IMR-90 (cell line): ENCODE results near the gene UNC5B. TPM values are rescaled to one million over a fixed set of nuclear protein-coding genes. Genes with fewer than 3 reads are reported as not detected.

ENCODE experiments used
- ATAC-seq: fragments of 200-7000 bp; cut with Tn5 transposase; 2 replicates; pipeline ENCODE4 v1.9.1; 2020; ENCODE audit warnings: low read depth, mild to moderate bottlenecking, moderate library complexity
- BruUV-seq: library from RNA; stranded (reverse); fragments of 400-500 nt; replicated peaks from 2 replicates; lab custom pipeline; 2021; lab: Mats Ljungman, UMichigan
- CTCF ChIA-PET: fragments of 300-600 bp; formaldehyde crosslinking; extraction: SDS; loops from one replicate; lab custom pipeline; 2021; ENCODE audit warnings: antibody characterized with exemption; lab: Yijun Ruan, JAX
- POLR2A ChIA-PET: fragments of 300-600 bp; sonication (Branson Sonifier 250); formaldehyde crosslinking; loops from one replicate; lab custom pipeline; 2022; ENCODE audit warnings: antibody characterized with exemption; ENCODE audit not compliant: unreplicated experiment; lab: Charles Lee
- DNase-seq: peaks from one replicate; pipeline ENCODE4 v3.0.0; 2013
- H2AFZ ChIP-seq: replicated peaks from 2 replicates; pipeline ENCODE3; 2013; ENCODE audit warnings: low read length, mild to moderate bottlenecking; ENCODE audit not compliant: poor library complexity
- H2AK5ac ChIP-seq: 2 replicates; pipeline ENCODE4 v1.6.1; 2013; ENCODE audit warnings: low read depth, low read length, inconsistent platforms
- H2AK9ac ChIP-seq: replicated peaks from 2 replicates; pipeline ENCODE3; 2013; ENCODE audit warnings: mild to moderate bottlenecking, low read depth, low read length, moderate library complexity; ENCODE audit not compliant: poor library complexity
- H2BK120ac ChIP-seq: 2 replicates; pipeline ENCODE4 v1.6.1; 2013; ENCODE audit warnings: low read depth, low read length, inconsistent platforms
- H2BK15ac ChIP-seq: 3 replicates; pipeline ENCODE4 v1.6.1; 2013; ENCODE audit warnings: low read depth, low read length, inconsistent platforms
- H2BK20ac ChIP-seq: 2 replicates; pipeline ENCODE4 v1.6.1; 2013; ENCODE audit warnings: low read depth, mild to moderate bottlenecking, inconsistent platforms, low read length, moderate library complexity
- H2BK5ac ChIP-seq: 2 replicates; pipeline ENCODE4 v1.6.1; 2013; ENCODE audit warnings: mild to moderate bottlenecking, low read depth, low read length, inconsistent platforms; ENCODE audit not compliant: poor library complexity, severe bottlenecking
- H3K14ac ChIP-seq: replicated peaks from 2 replicates; pipeline ENCODE4 v1.6.1; 2013; ENCODE audit warnings: low read depth, low read length, inconsistent platforms
- H3K18ac ChIP-seq: 2 replicates; pipeline ENCODE4 v1.6.1; 2013; ENCODE audit warnings: low read depth, low read length, control low read depth
- H3K23ac ChIP-seq: 2 replicates; pipeline ENCODE4 v1.6.1; 2013; ENCODE audit warnings: low read depth, low read length, inconsistent platforms
- H3K27ac ChIP-seq: 2 replicates; pipeline ENCODE4 v1.5.1; 2013; ENCODE audit warnings: mild to moderate bottlenecking, control low read depth, low read length; ENCODE audit not compliant: insufficient read depth
- H3K27me3 ChIP-seq: 2 replicates; pipeline ENCODE4 v1.6.1; 2013; ENCODE audit warnings: low read length; ENCODE audit not compliant: control insufficient read depth, insufficient read depth
- H3K36me3 ChIP-seq: 2 replicates; pipeline ENCODE4 v1.6.1; 2013; ENCODE audit warnings: low read length, mixed read lengths; ENCODE audit not compliant: control insufficient read depth, insufficient read depth
- H3K4ac ChIP-seq: 2 replicates; pipeline ENCODE4 v1.6.1; 2013; ENCODE audit warnings: low read depth, low read length, inconsistent platforms
- H3K4me1 ChIP-seq: 2 replicates; pipeline ENCODE4 v1.6.1; 2013; ENCODE audit warnings: low read length, mixed read lengths; ENCODE audit not compliant: control insufficient read depth, insufficient read depth
- H3K4me2 ChIP-seq: 2 replicates; pipeline ENCODE4 v1.6.1; 2013; ENCODE audit warnings: low read depth, mild to moderate bottlenecking, control low read depth, low read length, moderate library complexity
- H3K4me3 ChIP-seq: 2 replicates; pipeline ENCODE4 v1.5.1; 2013; ENCODE audit warnings: low read depth, mild to moderate bottlenecking, control low read depth, low read length, moderate library complexity; ENCODE audit not compliant: insufficient read depth
- H3K56ac ChIP-seq: 2 replicates; pipeline ENCODE4 v1.6.1; 2013; ENCODE audit warnings: low read length, inconsistent platforms; ENCODE audit not compliant: insufficient read depth; ENCODE audit errors: extremely low read depth
- H3K79me1 ChIP-seq, 2 experiments: 2 replicates each; pipeline ENCODE4 v1.6.1; 2013; ENCODE audit warnings: low read length in 2 of 2, inconsistent platforms in 1 of 2, low read depth in 1 of 2
- H3K9ac ChIP-seq: 2 replicates; pipeline ENCODE4 v1.6.1; 2013; ENCODE audit warnings: low read depth, low read length, control low read depth
- H3K9me1 ChIP-seq: 2 replicates; pipeline ENCODE4 v1.6.1; 2013; ENCODE audit warnings: low read length, inconsistent platforms; ENCODE audit not compliant: insufficient read depth
- H3K9me3 ChIP-seq: 2 replicates; pipeline ENCODE4 v1.6.1; 2013; ENCODE audit warnings: low read length; ENCODE audit not compliant: control insufficient read depth, insufficient read depth
- H4K20me1 ChIP-seq: 2 replicates; pipeline ENCODE4 v1.6.1; 2013; ENCODE audit warnings: low read length, inconsistent platforms; ENCODE audit not compliant: insufficient read depth
- H4K5ac ChIP-seq: 2 replicates; pipeline ENCODE4 v1.6.1; 2013; ENCODE audit warnings: mild to moderate bottlenecking, low read depth, low read length, control low read depth
- H4K8ac ChIP-seq, 2 experiments: 2 replicates each; pipeline ENCODE4 v1.6.1; 2013; ENCODE audit warnings: low read depth in 2 of 2, low read length in 2 of 2, control low read depth in 1 of 2, inconsistent platforms in 1 of 2
- H4K91ac ChIP-seq: 2 replicates; pipeline ENCODE4 v1.6.1; 2013; ENCODE audit warnings: low read depth, low read length, inconsistent platforms; ENCODE audit not compliant: insufficient read depth
- BHLHE40 ChIP-seq: fragments of 150-350 bp; IDR thresholded peaks from 2 replicates; pipeline ENCODE4 v1.6.1; 2016; ENCODE audit warnings: mild to moderate bottlenecking, low read depth, low read length
- CEBPB ChIP-seq: IDR thresholded peaks from 2 replicates; pipeline ENCODE4 v1.6.1; 2012; ENCODE audit warnings: low read depth, low read length, improper control_type of control experiment
- CHD1 ChIP-seq: IDR thresholded peaks from 2 replicates; pipeline ENCODE4 v1.6.1; 2012; ENCODE audit warnings: low read depth, low read length, improper control_type of control experiment
- CTCF ChIP-seq: conservative IDR thresholded peaks from 2 replicates; pipeline ENCODE4 v1.5.1; 2012; ENCODE audit warnings: mild to moderate bottlenecking, low read depth, low read length, improper control_type of control experiment
- MAFK ChIP-seq: IDR thresholded peaks from 2 replicates; pipeline ENCODE4 v1.6.1; 2012; ENCODE audit warnings: low read depth, low read length, improper control_type of control experiment
- MAZ ChIP-seq: IDR thresholded peaks from 2 replicates; pipeline ENCODE4 v1.6.1; 2012; ENCODE audit warnings: low read depth, mild to moderate bottlenecking, low read length, improper control_type of control experiment, moderate library complexity, borderline replicate concordance
- MXI1 ChIP-seq: IDR thresholded peaks from 2 replicates; pipeline ENCODE4 v1.6.1; 2012; ENCODE audit warnings: low read depth, mild to moderate bottlenecking, low read length, moderate library complexity, borderline replicate concordance
- NFE2L2 ChIP-seq: fragments of 150-350 bp; IDR thresholded peaks from 2 replicates; pipeline ENCODE4 v1.6.1; 2016; ENCODE audit warnings: low read depth, mild to moderate bottlenecking, low read length
- POLR2A ChIP-seq: IDR thresholded peaks from 2 replicates; pipeline ENCODE4 v1.6.1; 2012; ENCODE audit warnings: mild to moderate bottlenecking, low read depth, low read length
- RCOR1 ChIP-seq: IDR thresholded peaks from 2 replicates; pipeline ENCODE4 v1.6.1; 2012; ENCODE audit warnings: mild to moderate bottlenecking, low read length, improper control_type of control experiment; ENCODE audit not compliant: insufficient replicate concordance
- RFX5 ChIP-seq: IDR thresholded peaks from 2 replicates; pipeline ENCODE4 v1.8.0; 2012; ENCODE audit warnings: low read depth, mild to moderate bottlenecking, low read length, moderate library complexity
- SMC3 ChIP-seq: fragments of 150-350 bp; IDR thresholded peaks from 2 replicates; pipeline ENCODE4 v1.6.1; 2016; ENCODE audit warnings: low read depth, mild to moderate bottlenecking, antibody characterized with exemption, low read length, moderate library complexity
- WGBS, 2 experiments: methylation state at CpG; one replicate each; pipeline versions ENCODE4 v1.1.5 to v1.1.7; 2013; ENCODE audit warnings: missing lambda C conversion rate in 2 of 2; ENCODE audit not compliant: insufficient read length in 1 of 2; ENCODE audit errors: extremely low coverage in 2 of 2; 5-methylcytosine and 5-hydroxymethylcytosine counted together
- dilution Hi-C: fragments of 300-500 bp; cut with HindIII; formaldehyde crosslinking; loops from one replicate; pipeline ENCODE4 v1.14.3; 2018; ENCODE audit warnings: low sequenced_read_pairs; ENCODE audit not compliant: unreplicated experiment
- in situ Hi-C: fragments of 300-500 bp; cut with MboI; formaldehyde crosslinking; loops from 3 replicates; pipeline ENCODE4 v1.14.3; 2019; ENCODE audit warnings: low sequenced_read_pairs, inconsistent platforms, mixed read lengths
- intact Hi-C: fragments of 100-400 bp; cut with micrococcal nuclease; formaldehyde crosslinking; loops from 2 replicates; pipeline ENCODE4 v1.10.0; 2022
- polyA plus RNA-seq, 3 experiments: library from polyadenylated mRNA; depleted of rRNA; stranded (reverse); fragments of >200 nt; gene quantifications; 2 replicates each; pipeline ENCODE4 v1.2.3, GENCODE V29; 2012; ENCODE audit warnings: low replicate concordance in 1 of 3
- total RNA-seq: library from RNA; depleted of rRNA; stranded (reverse); fragments of >200 nt; gene quantifications from 2 replicates; pipeline ENCODE4 v1.2.3, GENCODE V29; 2012
- TF ChIP-seq, protein P1 (sequence below): fragments of 150-350 bp; IDR thresholded peaks from 2 replicates; pipeline ENCODE4 v1.6.1; 2016; ENCODE audit warnings: low read depth, mild to moderate bottlenecking, low read length, moderate library complexity, borderline replicate concordance

UNC5B gene
- total and polyA plus RNA-seq, 2 of the 4 experiments (the other 2 are of a cell fraction) = 1.6 to 4.2 TPM

GRCh38 chr10:71229726-71230655, 17.6 kb downstream of the UNC5B start:
- CTCF ChIA-PET = no interaction called here
- Histone ChIP-seq H3K56ac (no peak overlapping the region), H4K8ac (no peak overlapping the region), H2AFZ (no peak overlapping the region), H3K9me3 (no peaks in the 10 kb centered on the region), H3K4me1 (peaks cover 9% of the 10 kb centered on the region), H4K20me1 (no peaks in the 10 kb centered on the region; the same call in 1 of the 2 replicates), H2BK15ac (no peak overlapping the region), H3K14ac (0 out of 2 replicates have a peak overlapping the region, but pooled peaks have one; percentile 16), H3K23ac (no peak overlapping the region), H2AK9ac (no peak overlapping the region), H2BK5ac (no peak overlapping the region), H2AK5ac (no peak overlapping the region), H3K27ac (no peak overlapping the region), H3K36me3 (no peaks in the 10 kb centered on the region), H4K91ac (no peak overlapping the region), H2BK20ac (no peak overlapping the region), H3K9me1 (peaks cover 8% of the 10 kb centered on the region; the same call in 1 of the 2 replicates), H3K18ac (no peak overlapping the region), H3K4me3 (no peak overlapping the region), H3K9ac (no peak overlapping the region), H3K79me1 (no peaks in the 10 kb centered on the region), H2BK120ac (no peak overlapping the region), H3K4me2 (no peak overlapping the region), H4K5ac (no peak overlapping the region), H3K27me3 (no peaks in the 10 kb centered on the region), H3K4ac (no peak overlapping the region)
- dilution Hi-C loops (no loop called here), intact Hi-C loops (no loop called here), in situ Hi-C loops (no loop called here)
- WGBS, 2 experiments = 66% methylated on average over 2 of the region's 11 CpGs; no CpG with 5 or more reads in 1 of the 2 experiments
- no TSS peak for BruUV-seq
- TF ChIP-seq, protein P1, sequence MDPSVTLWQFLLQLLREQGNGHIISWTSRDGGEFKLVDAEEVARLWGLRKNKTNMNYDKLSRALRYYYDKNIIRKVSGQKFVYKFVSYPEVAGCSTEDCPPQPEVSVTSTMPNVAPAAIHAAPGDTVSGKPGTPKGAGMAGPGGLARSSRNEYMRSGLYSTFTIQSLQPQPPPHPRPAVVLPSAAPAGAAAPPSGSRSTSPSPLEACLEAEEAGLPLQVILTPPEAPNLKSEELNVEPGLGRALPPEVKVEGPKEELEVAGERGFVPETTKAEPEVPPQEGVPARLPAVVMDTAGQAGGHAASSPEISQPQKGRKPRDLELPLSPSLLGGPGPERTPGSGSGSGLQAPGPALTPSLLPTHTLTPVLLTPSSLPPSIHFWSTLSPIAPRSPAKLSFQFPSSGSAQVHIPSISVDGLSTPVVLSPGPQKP = no peak
- no peak for TF ChIP-seq RFX5
- no peak for TF ChIP-seq CEBPB
- no peak for TF ChIP-seq BHLHE40
- TF ChIP-seq MXI1 = no peak
- no peak for TF ChIP-seq CTCF
- TF ChIP-seq CHD1 = no peak
- TF ChIP-seq NFE2L2 = no peak
- TF ChIP-seq MAZ = no peak
- TF ChIP-seq MAFK = no peak
- no peak for TF ChIP-seq SMC3
- TF ChIP-seq RCOR1 = no peak
- no peak for TF ChIP-seq POLR2A
- DNase-seq (no peak), ATAC-seq (no peak)
- POLR2A ChIA-PET = no interaction called here
